Cardiac muscle cell (in vitro differentiated cells and primary cell): ENCODE data around the gene FBXO27. TPM values are rescaled to one million over a fixed set of nuclear protein-coding genes. Genes with fewer than 3 reads are reported as not detected.

Experiments used
- DNase-seq, 2 donors: peaks; one replicate each; pipeline versions ENCODE4 v3.0.0 to v3.0.0-alpha.2; 2010 to 2017; ENCODE audit warnings: low read depth in 1 of 2, low spot score in 1 of 2
- H3K27ac ChIP-seq: fragments of 200-600 bp; sonication (generic); 2 replicates; pipeline ENCODE4 v1.5.1; 2016
- H3K27me3 ChIP-seq: fragments of 200-600 bp; sonication (generic); 2 replicates; pipeline ENCODE4 v1.6.0; 2016; ENCODE audit warnings: control low read depth
- H3K36me3 ChIP-seq: fragments of 200-600 bp; sonication (generic); 2 replicates; pipeline ENCODE4 v1.5.1; 2016; ENCODE audit warnings: control low read depth
- H3K4me1 ChIP-seq: fragments of 200-600 bp; sonication (generic); 2 replicates; pipeline ENCODE4 v1.8.1; 2017; ENCODE audit warnings: low read depth, mild to moderate bottlenecking, mixed run types
- H3K4me3 ChIP-seq: fragments of 200-600 bp; sonication (generic); 2 replicates; pipeline ENCODE4 v1.5.1; 2016; ENCODE audit warnings: mild to moderate bottlenecking
- H3K9me3 ChIP-seq: fragments of 200-600 bp; sonication (generic); 2 replicates; pipeline ENCODE4 v1.5.1; 2017; ENCODE audit warnings: low read depth, mild to moderate bottlenecking, control low read depth
- CTCF ChIP-seq: IDR thresholded peaks from 2 replicates; pipeline ENCODE4 v1.5.1; 2012; ENCODE audit warnings: low read depth, mild to moderate bottlenecking, low read length
- polyA plus RNA-seq: library from polyadenylated mRNA; unstranded; fragments of >200 nt; fragmentation: Nextera tagmentation; extraction: Ambion mirVana; gene quantifications from 2 replicates; pipeline ENCODE4 v1.2.1, GENCODE V29; 2016
- total RNA-seq: library from RNA; depleted of rRNA; stranded (reverse); fragments of >200 nt; gene quantifications from 2 replicates; pipeline ENCODE4 v1.2.3, GENCODE V29; 2016

The FBXO27 gene
- total and polyA plus RNA-seq, 2 experiments from 2014 or later, result 13.4 to 17.8 TPM

GRCh38 chr19:39009001-39009400 is 23.3 kb downstream of the FBXO27 start:
- Histone ChIP-seq H3K27ac (no peak overlapping the region), H3K36me3 (no peaks in the 10 kb centered on the region), H3K9me3 (no peaks in the 10 kb centered on the region), H3K4me1 (no peaks in the 10 kb centered on the region), H3K27me3 (no peaks in the 10 kb centered on the region), H3K4me3 (no peak overlapping the region)
- DNase-seq, result no peak
- TF ChIP-seq CTCF, result no peak

- no peak for DNase-seq
- H3K36me3 ChIP-seq, result no peaks in the 10 kb centered on the region
- no peak for TF ChIP-seq CTCF
- no peaks in the 10 kb centered on the region for H3K9me3 ChIP-seq
- H3K4me3 ChIP-seq, result no peak overlapping the region
- H3K27ac ChIP-seq, result no peak overlapping the region
- no peaks in the 10 kb centered on the region for H3K4me1 ChIP-seq
- H3K27me3 ChIP-seq, result no peaks in the 10 kb centered on the region
Observed at GRCh38 chr19:39008137-39008536, 24.2 kb downstream of the FBXO27 start.

- DNase-seq, result no peak
- Histone ChIP-seq H3K36me3 (no peaks in the 10 kb centered on the region), H3K4me3 (no peak overlapping the region), H3K9me3 (no peaks in the 10 kb centered on the region), H3K27ac (no peak overlapping the region), H3K27me3 (no peaks in the 10 kb centered on the region), H3K4me1 (no peaks in the 10 kb centered on the region)
- TF ChIP-seq CTCF, result no peak
Observed at GRCh38 chr19:39007096-39007495, 25.3 kb downstream of the FBXO27 start.

- DNase-seq, result no peak
- no peaks in the 10 kb centered on the region for H3K36me3 ChIP-seq
- no peak overlapping the region for H3K4me3 ChIP-seq
- H3K4me1 ChIP-seq, result no peaks in the 10 kb centered on the region
- H3K9me3 ChIP-seq, result no peaks in the 10 kb centered on the region
- no peaks in the 10 kb centered on the region for H3K27me3 ChIP-seq
- TF ChIP-seq CTCF, result no peak
- H3K27ac ChIP-seq, result no peak overlapping the region
Observed at GRCh38 chr19:39004403-39004802, 27.9 kb downstream of the FBXO27 start.

GRCh38 chr19:39003796-39004195 is 28.6 kb downstream of the FBXO27 start:
- H3K27ac ChIP-seq, result no peak overlapping the region
- H3K27me3 ChIP-seq, result no peaks in the 10 kb centered on the region
- no peaks in the 10 kb centered on the region for H3K36me3 ChIP-seq
- H3K4me1 ChIP-seq, result no peaks in the 10 kb centered on the region
- no peaks in the 10 kb centered on the region for H3K9me3 ChIP-seq
- DNase-seq, result peak in 1 of 2 donors; percentile 11
- TF ChIP-seq CTCF, result no peak
- no peak overlapping the region for H3K4me3 ChIP-seq

- H3K4me1 ChIP-seq, result no peaks in the 10 kb centered on the region
- no peak for DNase-seq
- no peaks in the 10 kb centered on the region for H3K27me3 ChIP-seq
- no peaks in the 10 kb centered on the region for H3K36me3 ChIP-seq
- H3K27ac ChIP-seq, result no peak overlapping the region
- H3K4me3 ChIP-seq, result no peak overlapping the region
- H3K9me3 ChIP-seq, result no peaks in the 10 kb centered on the region
- TF ChIP-seq CTCF, result no peak
Observed at GRCh38 chr19:39003188-39003587, 29.2 kb downstream of the FBXO27 start.
